Prostate gland (tissue), 2 donors: ENCODE results near the gene TEAD2.

Source experiments
- CTCF ChIP-seq, 4 experiments: fragments of 200-600 bp in 2 of 4; fragments of 450-650 bp in 2 of 4; sonication (generic) in 2 of 4; IDR thresholded peaks; 1 replicate in 3 of 4; 2 replicates in 1 of 4; pipeline ENCODE4 v1.5.1; 2016 to 2019; ENCODE audit warnings: antibody characterized with exemption in 4 of 4, mild to moderate bottlenecking in 2 of 4, moderate library complexity in 2 of 4
- POLR2AphosphoS5 ChIP-seq: sonication (generic); formaldehyde crosslinking; IDR thresholded peaks from one replicate; pipeline ENCODE4 v1.6.1; 2017; ENCODE audit warnings: antibody characterized with exemption

GRCh38 chr19:49315111-49315510 is 47.1 kb downstream of the TEAD2 start:
- TF ChIP-seq CTCF (IDR thresholded peaks at IDR 0.05), result no peak
- TF ChIP-seq POLR2AphosphoS5, result no peak
